IPS-18a (cell line): Measurements from ENCODE around the gene CAMSAP1.
A peak's percentile ranks its signal among the peaks of the same experiment; 100 is the strongest.
"Not testable (repeated sequence)": the region's sequence is repeated elsewhere in the genome, so short reads cannot be mapped to it uniquely, and the experiment has no call there.

ENCODE experiments used
- H3K27ac ChIP-seq: one replicate; pipeline ENCODE4 v1.5.1; 2013; ENCODE audit warnings: low read length
- H3K27me3 ChIP-seq: one replicate; pipeline ENCODE4 v1.6.1; 2013; ENCODE audit warnings: mild to moderate bottlenecking, low read length; ENCODE audit not compliant: control insufficient read depth, insufficient read depth
- H3K36me3 ChIP-seq: one replicate; pipeline ENCODE4 v1.6.1; 2013; ENCODE audit warnings: low read depth, low read length; ENCODE audit not compliant: control insufficient read depth
- H3K4me1 ChIP-seq: one replicate; pipeline ENCODE4 v1.6.1; 2013; ENCODE audit warnings: low read depth, low read length; ENCODE audit not compliant: control insufficient read depth
- H3K4me3 ChIP-seq: one replicate; pipeline ENCODE4 v1.5.1; 2013; ENCODE audit warnings: low read length
- H3K9ac ChIP-seq: one replicate; pipeline ENCODE4 v1.6.1; 2013; ENCODE audit warnings: mild to moderate bottlenecking, low read length, moderate library complexity
- H3K9me3 ChIP-seq: one replicate; pipeline ENCODE4 v1.6.1; 2013; ENCODE audit warnings: low read depth, low read length; ENCODE audit not compliant: control insufficient read depth

CAMSAP1 gene

DNA sequence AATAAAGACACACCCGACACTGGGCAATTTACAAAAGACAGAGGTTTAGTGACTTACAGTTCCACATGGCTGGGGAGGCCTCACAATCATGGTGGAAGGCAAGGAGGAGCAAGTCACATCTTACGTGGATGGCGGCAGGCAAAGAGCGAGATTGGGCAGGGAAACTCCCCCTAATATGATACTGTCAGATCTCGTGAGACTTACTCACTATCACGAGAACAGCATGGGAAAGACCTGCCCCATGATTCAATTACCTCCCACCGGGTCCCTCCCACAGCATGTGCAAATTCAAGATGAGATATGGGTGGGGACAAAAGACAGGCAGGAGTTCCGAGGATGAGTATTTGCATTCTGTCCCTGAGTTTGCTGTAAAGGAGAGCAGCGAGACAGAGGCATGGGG, 3.9 kb upstream of the CAMSAP1 start:
- H3K36me3 ChIP-seq, result peaks cover 12% of the 10 kb centered on the region
- peaks cover 27% of the 10 kb centered on the region for H3K9me3 ChIP-seq
- not testable (repeated sequence) for H3K4me3 ChIP-seq, H3K27me3 ChIP-seq, H3K9ac ChIP-seq, H3K4me1 ChIP-seq, H3K27ac ChIP-seq

DNA sequence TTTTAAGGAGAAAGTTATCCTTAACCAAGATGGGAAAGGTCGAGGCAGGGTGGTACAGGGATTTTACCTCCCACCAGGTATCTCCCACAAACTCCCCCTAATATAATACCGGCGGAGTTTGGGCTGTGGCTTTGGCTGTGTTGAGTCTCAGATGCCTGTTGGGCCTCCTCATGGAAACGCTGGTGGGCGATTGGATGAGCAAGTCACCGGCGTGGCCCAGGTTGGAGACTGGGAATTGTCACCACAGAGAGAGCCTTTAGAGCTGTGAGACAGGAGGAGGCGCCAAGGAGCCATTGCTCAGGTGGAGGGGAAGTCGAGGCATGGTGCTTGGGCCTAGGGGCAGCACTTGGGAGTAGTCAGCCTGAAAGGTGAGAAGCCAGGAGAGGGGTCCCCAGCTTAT, 3.4 kb upstream of the CAMSAP1 start:
- peaks cover 5% of the 10 kb centered on the region for H3K4me1 ChIP-seq
- H3K9ac ChIP-seq, result no peak overlapping the region
- H3K4me3 ChIP-seq, result no peak overlapping the region
- H3K27me3 ChIP-seq, result peaks cover 9% of the 10 kb centered on the region
- no peak overlapping the region for H3K27ac ChIP-seq
- H3K9me3 ChIP-seq, result peaks cover 22% of the 10 kb centered on the region
- H3K36me3 ChIP-seq, result peaks cover 8% of the 10 kb centered on the region

DNA sequence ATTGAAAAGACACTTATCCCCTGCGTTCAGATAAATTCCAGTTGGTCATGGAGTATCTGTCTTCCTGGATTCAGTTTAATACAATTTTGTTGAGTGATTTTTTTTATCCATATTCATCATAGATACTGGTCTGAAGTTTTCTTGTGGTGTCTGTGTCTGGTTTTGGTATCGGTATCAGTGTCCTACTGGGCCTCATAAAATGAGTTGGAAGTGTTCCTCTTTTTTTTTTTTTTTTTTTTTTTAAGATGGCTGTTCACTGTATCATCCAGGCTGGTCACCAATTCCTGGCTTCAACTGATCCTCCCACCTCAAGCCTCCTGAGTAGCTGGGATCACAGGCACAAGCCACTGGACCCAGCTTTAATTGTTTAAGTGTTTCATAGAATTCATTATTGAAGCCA, 2.9 kb upstream of the CAMSAP1 start:
- peaks cover 17% of the 10 kb centered on the region for H3K9me3 ChIP-seq
- H3K27me3 ChIP-seq, result peaks cover 9% of the 10 kb centered on the region
- peaks cover 11% of the 10 kb centered on the region for H3K4me1 ChIP-seq
- H3K27ac ChIP-seq, result no peak overlapping the region
- H3K9ac ChIP-seq, result no peak overlapping the region
- peaks cover 5% of the 10 kb centered on the region for H3K36me3 ChIP-seq
- no peak overlapping the region for H3K4me3 ChIP-seq

DNA sequence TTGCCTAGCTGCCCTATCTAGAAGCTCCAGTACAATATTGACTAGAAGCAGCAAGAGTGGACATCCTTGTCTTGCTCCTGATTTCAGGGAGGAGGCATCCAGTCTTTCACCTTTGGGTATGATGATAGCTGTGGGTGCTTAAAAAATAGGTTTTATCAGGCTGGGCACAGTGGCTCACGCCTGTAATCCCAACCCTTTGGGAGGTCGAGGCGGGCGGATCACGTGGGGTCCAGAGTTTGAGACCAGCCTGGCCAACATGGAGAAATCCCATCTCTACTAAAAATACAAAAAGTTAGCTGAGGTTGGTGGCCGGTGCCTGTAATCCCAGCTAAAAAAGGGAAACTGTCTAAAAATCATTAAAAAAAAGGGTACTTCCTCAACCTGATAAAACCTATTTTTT, 2.0 kb upstream of the CAMSAP1 start:
- H3K36me3 ChIP-seq, result peaks cover 5% of the 10 kb centered on the region
- H3K4me1 ChIP-seq, result peaks cover 11% of the 10 kb centered on the region
- H3K9me3 ChIP-seq, result peaks cover 9% of the 10 kb centered on the region
- no peak overlapping the region for H3K27ac ChIP-seq
- H3K4me3 ChIP-seq, result no peak overlapping the region
- H3K9ac ChIP-seq, result no peak overlapping the region
- H3K27me3 ChIP-seq, result peaks cover 9% of the 10 kb centered on the region

DNA sequence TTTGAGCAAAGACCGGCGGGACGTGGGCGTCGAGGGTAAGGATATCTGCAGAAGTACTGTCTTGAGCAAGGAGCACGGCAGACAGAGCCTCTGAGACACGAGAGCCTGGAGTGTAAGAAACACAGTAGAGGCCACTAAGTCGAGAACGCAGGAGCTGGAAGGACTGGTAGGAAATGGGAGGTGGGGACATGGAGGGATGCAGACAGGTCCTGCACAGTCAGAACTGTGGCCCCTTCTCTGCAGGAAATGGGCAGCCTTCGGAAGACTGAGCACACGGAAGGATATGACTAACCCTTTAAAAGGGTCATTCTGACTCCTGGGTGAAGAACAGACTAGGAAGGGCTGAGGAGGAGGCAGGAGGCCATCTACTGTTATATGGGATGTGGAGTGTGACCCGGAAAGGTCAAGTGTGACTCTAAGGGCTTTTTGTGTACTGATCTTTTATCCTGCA, 1.4 kb upstream of the CAMSAP1 start:
- H3K9ac ChIP-seq, result no peak overlapping the region
- H3K36me3 ChIP-seq, result peaks cover 4% of the 10 kb centered on the region
- H3K27me3 ChIP-seq, result peaks cover 9% of the 10 kb centered on the region
- peaks cover 13% of the 10 kb centered on the region for H3K4me1 ChIP-seq
- H3K27ac ChIP-seq, result no peak overlapping the region
- peaks cover 5% of the 10 kb centered on the region for H3K9me3 ChIP-seq
- H3K4me3 ChIP-seq, result peak overlapping the region; percentile 63

DNA sequence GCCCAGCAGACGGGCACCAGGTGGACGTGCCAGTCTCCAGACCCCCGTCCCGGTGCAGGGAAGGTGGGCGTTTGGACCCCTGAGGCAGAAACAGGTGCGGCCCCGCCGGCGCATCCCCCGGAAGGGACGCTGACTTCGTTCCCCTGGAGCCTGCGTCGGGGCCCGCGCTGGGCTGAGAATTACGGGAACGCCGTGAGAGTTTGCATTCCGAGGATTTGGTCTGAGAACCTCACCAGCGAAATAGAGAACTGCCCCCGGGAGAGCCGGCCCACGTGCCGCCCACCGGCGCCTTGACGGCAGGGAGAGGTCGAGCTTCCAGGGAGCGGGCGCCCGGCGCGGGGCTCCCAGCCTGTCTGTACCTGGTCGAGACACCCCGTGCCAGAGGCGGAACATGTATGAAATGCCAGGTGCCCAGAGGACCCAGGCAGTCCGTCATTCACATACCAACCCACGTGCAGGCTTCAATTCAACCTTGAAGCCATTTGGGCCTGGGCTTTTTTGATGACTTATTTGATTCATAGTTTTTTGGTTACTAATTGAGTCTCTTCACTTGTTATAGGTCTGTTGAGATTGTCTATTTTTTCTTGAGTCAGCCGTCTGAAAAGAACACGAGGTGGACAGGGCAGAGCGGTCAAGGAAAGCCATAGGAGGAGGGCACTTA, 877 bp upstream of the CAMSAP1 start:
- H3K4me1 ChIP-seq, result peaks cover 19% of the 10 kb centered on the region
- peak overlapping the region; percentile 39 for H3K9ac ChIP-seq
- no peaks in the 10 kb centered on the region for H3K9me3 ChIP-seq
- no peaks in the 10 kb centered on the region for H3K36me3 ChIP-seq
- no peak overlapping the region for H3K27ac ChIP-seq
- H3K4me3 ChIP-seq, result peak overlapping the region; percentile 63
- peaks cover 9% of the 10 kb centered on the region for H3K27me3 ChIP-seq

DNA sequence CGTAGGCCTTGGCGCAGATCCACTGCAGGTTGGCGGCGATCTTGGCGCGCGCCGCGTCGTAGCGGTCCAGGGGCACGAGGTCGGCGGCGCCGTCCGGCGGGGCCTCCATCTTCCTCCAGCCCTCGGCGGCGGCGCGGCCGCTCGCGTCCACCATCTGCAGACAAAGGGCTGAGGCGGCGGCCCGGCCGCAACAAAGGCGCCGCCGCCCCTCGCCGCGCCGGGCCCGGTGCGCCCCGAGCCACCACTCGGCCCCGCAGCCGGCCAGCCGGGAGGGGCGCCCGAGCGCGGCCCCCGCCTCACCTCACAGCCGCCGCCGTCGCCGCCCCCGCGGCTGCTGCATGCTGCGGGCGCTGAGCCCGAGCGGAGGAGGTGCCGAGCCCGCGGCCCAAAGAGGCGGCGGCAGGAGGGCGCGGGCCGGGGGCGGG, 328 bp downstream of the CAMSAP1 start:
- H3K27ac ChIP-seq, result no peak overlapping the region
- no peaks in the 10 kb centered on the region for H3K9me3 ChIP-seq
- peak overlapping the region; percentile 73 for H3K9ac ChIP-seq
- peaks cover 9% of the 10 kb centered on the region for H3K27me3 ChIP-seq
- H3K4me3 ChIP-seq, result peak overlapping the region; percentile 91
- H3K36me3 ChIP-seq, result no peaks in the 10 kb centered on the region
- H3K4me1 ChIP-seq, result peaks cover 23% of the 10 kb centered on the region

DNA sequence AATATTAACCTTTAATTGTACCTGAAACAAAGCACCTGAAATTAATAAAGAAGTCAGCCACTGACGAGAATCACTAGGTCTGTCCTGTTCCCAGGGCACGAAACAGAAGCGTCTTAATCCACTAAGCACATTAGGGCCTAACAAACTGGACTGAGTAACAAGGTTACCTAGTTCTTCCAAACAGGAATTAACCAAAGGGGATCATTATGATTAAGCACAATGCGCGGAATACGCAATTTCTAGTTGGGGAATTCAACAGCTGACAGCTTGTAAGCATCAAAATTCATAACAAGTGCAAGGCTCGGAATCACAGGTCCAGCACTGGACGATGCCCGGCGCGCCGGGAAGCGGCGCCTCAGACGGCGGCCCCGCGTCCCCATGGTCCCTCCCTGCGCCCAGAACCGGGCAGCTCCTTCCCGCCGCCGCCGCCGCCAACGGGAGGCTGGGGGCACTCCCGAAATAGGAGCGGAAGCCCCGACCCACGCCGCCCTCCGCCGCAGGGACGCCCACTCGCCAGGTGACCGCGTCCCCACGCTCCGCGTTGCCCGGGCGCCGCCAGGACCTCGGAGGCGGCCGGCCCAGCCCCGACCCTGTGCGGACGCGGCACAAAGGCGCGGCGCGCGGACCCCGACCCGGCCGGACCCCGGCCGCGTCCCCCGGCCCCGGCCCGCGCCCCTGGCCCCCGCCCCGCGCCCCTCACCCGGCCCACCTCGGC, 898 bp downstream of the CAMSAP1 start:
- H3K9me3 ChIP-seq, result no peaks in the 10 kb centered on the region
- peaks cover 23% of the 10 kb centered on the region for H3K4me1 ChIP-seq
- H3K27me3 ChIP-seq, result peaks cover 9% of the 10 kb centered on the region
- H3K36me3 ChIP-seq, result no peaks in the 10 kb centered on the region
- H3K4me3 ChIP-seq, result peak overlapping the region; percentile 91
- no peak overlapping the region for H3K27ac ChIP-seq
- H3K9ac ChIP-seq, result peak overlapping the region; percentile 73

DNA sequence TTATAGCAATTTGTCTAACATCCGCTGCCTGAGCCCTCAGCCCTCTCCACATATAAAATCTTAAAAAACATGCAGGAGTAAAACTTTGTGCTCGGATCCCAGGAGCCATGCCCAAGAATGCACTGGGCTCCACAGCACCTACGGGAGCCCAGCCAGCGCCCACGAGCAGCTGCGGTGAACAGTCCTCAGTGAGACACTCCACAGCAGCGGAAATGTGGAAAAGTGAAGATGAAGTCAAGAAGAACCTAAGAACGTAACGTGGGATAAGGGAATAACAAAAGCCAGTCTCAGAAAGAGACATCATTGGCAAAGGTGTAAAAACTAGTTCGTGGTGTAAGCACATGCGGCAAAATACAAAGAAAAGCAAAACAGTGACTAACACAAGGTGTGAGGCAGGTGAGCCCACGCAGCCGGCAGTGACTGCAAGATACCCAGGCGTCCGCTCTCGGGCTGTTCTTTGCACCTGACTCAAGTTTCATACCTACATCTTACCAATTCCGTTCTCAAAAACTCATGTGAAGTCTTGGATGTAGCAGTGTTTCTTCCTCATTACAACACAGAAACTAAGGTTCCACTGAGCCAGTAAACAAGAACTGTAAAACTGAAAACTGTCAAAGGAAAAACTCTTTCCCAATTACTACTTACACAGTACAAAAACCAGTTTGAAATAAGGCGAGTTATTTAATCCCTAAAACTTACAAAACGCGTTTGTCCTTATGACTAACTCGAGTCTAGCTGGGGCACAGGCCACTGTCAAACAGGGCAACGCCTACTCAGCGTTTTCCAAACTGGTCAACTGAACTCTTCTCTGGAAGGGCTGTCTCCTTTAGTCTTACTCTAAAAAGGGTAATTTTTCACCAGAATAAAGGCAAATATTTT, 1.7 kb downstream of the CAMSAP1 start:
- Histone ChIP-seq H3K4me1 (peaks cover 23% of the 10 kb centered on the region), H3K27me3 (peaks cover 9% of the 10 kb centered on the region), H3K27ac (no peak overlapping the region), H3K36me3 (no peaks in the 10 kb centered on the region), H3K9me3 (no peaks in the 10 kb centered on the region), H3K9ac (peak overlapping the region; percentile 73), H3K4me3 (peak overlapping the region; percentile 91)

DNA sequence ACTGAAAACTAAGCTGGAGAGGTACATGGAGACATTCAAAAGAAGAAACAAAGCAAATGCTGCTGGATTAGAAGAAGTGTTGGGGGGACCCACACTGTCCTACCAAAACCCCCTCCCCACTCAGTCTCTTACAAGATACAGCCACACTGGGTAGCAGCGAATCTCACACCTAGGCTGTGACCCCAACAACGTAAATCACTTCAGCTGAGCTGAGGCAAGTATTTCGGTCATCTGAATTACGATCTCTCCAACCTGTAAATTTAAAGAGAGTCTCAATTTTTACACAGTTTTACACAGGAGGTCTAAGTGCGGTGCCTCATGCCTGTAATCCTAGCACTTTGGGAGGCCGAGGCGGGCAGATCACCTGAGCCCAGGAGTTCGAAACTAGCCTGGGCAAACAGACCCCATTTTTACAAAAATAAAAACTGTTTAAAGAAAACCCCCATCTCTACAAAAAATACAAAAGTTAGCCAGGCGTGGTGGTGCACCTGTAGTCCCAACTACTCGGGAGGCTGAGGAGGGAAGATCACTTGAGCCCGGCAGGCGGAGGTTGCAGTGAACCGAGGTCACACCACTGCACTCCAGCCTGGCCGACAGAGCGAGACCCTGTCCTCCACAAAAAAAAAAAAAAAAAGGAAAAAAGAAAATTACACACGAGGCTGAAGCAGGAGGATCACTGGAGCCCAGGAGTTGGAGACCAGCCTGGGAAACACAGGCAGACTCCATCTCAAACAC, 3.4 kb downstream of the CAMSAP1 start:
- Histone ChIP-seq H3K27me3 (peaks cover 8% of the 10 kb centered on the region), H3K27ac (no peak overlapping the region), H3K9me3 (no peaks in the 10 kb centered on the region), H3K36me3 (no peaks in the 10 kb centered on the region), H3K4me3 (peak overlapping the region; percentile 0), H3K4me1 (peaks cover 23% of the 10 kb centered on the region), H3K9ac (no peak overlapping the region)

DNA sequence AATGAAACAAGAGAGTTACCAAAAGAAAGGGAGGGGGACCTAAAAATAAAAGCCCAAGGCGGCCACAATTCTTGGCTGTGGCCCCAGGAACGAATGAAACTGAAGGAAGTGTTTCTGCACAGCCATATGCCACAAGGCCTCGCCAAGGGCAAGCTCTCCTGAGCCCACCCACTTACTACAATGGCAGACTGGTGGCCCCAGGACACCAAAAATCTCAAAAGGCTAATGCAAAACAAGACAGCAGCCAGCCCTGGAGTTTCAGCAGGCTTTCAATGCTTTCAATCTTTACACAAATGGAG, 4.0 kb downstream of the CAMSAP1 start:
- Histone ChIP-seq H3K27ac (no peak overlapping the region), H3K9ac (no peak overlapping the region), H3K4me3 (peak overlapping the region; percentile 0), H3K27me3 (peaks cover 1% of the 10 kb centered on the region), H3K4me1 (peaks cover 23% of the 10 kb centered on the region), H3K36me3 (no peaks in the 10 kb centered on the region), H3K9me3 (no peaks in the 10 kb centered on the region)
